ENCODE measurements around the gene CMIP.

The CMIP gene

DNA sequence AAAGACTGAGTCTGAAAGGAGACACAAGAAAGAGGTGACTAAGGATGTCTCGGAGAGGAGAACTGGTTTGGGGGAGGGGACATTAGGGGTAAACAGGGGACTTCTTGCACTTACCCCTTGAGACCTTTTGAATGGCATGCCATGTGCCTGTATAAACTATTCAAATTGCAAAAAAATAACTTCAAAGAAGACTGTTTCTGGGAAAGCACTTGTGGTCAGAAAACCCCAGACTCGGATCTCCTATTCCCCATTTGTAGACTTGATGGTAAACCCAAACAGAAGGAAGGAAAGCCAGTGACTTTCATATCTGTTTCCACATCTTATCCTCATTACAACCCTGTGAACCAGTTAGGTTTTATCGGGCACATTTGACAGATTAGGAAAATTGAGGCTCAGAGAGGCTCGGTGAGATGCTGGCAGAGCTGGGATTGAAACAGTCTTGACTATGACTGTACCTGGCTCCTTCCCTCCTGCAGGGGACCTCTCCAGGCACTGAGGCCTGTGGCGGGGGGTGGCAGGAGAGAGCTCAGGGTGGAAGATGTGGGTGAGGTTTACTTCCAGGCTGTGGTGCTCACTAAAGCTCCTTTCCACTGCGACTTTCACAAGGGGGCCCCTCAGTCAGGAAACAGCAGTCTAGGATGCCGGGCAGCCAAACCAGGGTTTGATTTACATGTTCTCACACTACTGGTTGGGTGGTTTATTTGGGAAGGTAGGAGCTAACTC is 304.0 kb downstream of the CMIP start:
- no peak for DNase-seq (ENCODE audit: low spot score)

- no peak for DNase-seq (ENCODE audit: low spot score)
Measured at GRCh38 chr16:81752225-81752875, 307.7 kb downstream of the CMIP start.

GRCh38 chr16:81752876-81753227 is 308.2 kb downstream of the CMIP start:
- no peak for DNase-seq (ENCODE audit: low spot score)

- no peak for DNase-seq (ENCODE audit: low spot score)
Measured at GRCh38 chr16:81754858-81755257, 310.2 kb downstream of the CMIP start.

DNA sequence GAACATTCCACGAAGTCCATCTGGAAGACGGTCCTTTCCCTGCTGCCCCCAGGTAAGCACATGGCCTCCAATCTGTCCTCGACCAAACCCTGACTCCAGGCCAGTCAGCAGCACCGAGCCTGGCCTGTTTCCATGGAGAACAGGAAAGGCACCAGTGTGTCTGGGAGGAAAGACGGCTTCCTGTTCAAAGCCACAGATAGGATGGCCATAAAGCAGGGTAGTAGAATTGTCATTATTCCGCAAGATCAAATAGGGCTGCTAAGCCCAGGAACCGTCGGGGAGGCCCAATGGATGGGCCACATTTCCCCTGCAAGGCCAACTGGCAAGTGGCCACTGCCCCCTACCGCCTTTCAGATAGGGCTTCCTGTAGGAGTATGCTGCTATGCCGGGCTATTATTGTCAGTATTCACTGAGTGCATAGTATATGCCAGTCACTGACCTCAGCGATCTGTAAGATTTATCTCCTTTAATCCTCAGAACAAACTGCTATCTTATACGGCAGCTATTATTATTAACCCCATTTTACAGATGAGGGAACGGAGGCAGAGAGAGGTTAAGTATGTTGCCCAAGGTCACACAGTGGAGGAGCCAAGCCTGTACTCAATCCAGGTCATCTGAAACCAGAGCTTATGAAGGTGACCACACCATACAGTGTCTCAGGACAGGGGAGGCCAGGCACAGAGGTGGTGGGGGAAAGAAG is 311.5 kb downstream of the CMIP start:
- DNase-seq (ENCODE audit: low spot score): no peak

DNA sequence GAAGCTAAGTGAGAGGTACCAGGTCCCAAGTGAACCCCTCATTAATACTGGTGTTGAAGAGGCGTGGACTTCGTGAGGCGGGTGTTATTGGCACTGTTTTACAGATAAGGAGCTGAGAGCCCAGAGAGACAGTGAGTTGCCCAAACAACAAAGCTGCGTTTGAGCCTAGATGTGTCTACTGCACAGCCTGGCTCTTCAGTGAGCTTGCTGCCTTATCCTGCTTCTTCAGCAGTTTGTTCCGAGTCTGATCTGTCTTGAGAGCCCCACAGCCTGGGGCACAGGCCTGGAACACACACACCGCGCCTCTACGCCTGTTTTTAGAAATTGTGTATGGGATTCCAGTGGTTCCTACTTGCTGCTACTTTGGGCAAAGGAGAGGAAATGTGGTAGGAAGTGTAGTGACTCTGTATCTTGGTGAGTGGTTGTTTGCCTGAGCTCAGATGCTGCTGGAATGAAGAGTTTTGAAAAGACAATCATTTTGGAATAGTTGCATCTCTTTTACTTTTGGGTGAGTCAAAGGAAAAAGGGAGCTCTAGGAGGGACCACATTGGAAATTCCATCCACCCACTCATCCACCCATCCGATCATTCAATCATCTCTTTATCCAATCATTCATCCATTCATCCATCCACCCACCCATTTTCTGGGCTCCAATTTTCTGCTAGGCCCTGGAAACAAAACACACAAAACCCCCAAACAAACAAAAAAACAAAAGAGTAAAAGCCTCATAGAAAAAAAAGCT is 312.2 kb downstream of the CMIP start:
- DNase-seq (ENCODE audit: low spot score): no peak

- no peak for DNase-seq (ENCODE audit: low spot score)
Measured at GRCh38 chr16:81758376-81758775, 313.8 kb downstream of the CMIP start.

All from HuH-7.5 (cell line).